ENCODE data around the gene BICDL2.

DNA sequence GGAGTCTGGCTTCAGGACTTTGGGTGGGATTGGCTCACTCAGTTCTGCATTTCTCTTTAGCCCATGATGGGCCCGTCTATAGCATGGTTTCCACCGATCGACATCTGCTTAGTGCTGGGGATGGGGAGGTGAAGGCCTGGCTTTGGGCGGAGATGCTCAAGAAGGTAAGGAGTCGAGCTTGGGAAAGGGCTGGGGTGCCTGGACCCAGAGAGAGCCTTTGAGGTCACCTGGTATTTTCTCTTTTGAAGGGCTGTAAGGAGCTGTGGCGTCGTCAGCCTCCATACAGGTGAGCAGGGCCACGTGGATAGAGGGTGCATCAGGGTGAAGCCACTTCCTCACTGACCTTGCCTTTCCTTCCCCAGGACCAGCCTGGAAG, 10.8 kb downstream of the BICDL2 start:
- TF ChIP-seq, protein P1, sequence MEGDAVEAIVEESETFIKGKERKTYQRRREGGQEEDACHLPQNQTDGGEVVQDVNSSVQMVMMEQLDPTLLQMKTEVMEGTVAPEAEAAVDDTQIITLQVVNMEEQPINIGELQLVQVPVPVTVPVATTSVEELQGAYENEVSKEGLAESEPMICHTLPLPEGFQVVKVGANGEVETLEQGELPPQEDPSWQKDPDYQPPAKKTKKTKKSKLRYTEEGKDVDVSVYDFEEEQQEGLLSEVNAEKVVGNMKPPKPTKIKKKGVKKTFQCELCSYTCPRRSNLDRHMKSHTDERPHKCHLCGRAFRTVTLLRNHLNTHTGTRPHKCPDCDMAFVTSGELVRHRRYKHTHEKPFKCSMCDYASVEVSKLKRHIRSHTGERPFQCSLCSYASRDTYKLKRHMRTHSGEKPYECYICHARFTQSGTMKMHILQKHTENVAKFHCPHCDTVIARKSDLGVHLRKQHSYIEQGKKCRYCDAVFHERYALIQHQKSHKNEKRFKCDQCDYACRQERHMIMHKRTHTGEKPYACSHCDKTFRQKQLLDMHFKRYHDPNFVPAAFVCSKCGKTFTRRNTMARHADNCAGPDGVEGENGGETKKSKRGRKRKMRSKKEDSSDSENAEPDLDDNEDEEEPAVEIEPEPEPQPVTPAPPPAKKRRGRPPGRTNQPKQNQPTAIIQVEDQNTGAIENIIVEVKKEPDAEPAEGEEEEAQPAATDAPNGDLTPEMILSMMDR (conservative IDR thresholded peaks at IDR 0.05; ENCODE audit: low read depth, low read length): no peak
- TF ChIP-seq EZH2 (IDR thresholded peaks at IDR 0.05; ENCODE audit: borderline replicate concordance, low read depth, low read length, poor library complexity, severe bottlenecking): no peak

All from A673 (cell line).